PC-3 (cell line): ENCODE data around the gene MGLL. TPM values are rescaled to one million over a fixed set of nuclear protein-coding genes. Genes with fewer than 3 reads are reported as not detected.

Experiments
- ATAC-seq: fragments of 200-7000 bp; cut with Tn5 transposase; 2 replicates; pipeline ENCODE4 v1.9.1; 2020; ENCODE audit warnings: mild to moderate bottlenecking, moderate library complexity
- BruUV-seq: library from RNA; stranded (reverse); fragments of 400-500 nt; replicated peaks from 2 replicates; lab custom pipeline; 2021; lab: Mats Ljungman, UMichigan
- CTCF ChIA-PET: fragments of 300-600 bp; sonication (Branson Sonifier 250); formaldehyde crosslinking; loops from one replicate; lab custom pipeline; 2022; ENCODE audit warnings: antibody characterized with exemption; lab: Charles Lee
- POLR2A ChIA-PET: fragments of 300-600 bp; sonication (Branson Sonifier 250); formaldehyde crosslinking; loops from one replicate; lab custom pipeline; 2022; ENCODE audit warnings: antibody characterized with exemption; ENCODE audit not compliant: unreplicated experiment; lab: Charles Lee
- DNase-seq: peaks from one replicate; pipeline ENCODE4 v3.0.0-alpha.2; 2015
- H2AFZ ChIP-seq: fragments of 300-600 bp; sonication (generic); 2 replicates; pipeline ENCODE4 v1.6.0; 2016; ENCODE audit warnings: antibody characterized with exemption, low read length
- H3F3A ChIP-seq: fragments of 300-600 bp; sonication (generic); one replicate; pipeline ENCODE4 v1.6.0; 2017; ENCODE audit warnings: antibody characterized with exemption, low read length, control low read depth, mild to moderate bottlenecking; ENCODE audit not compliant: unreplicated experiment
- H3K27ac ChIP-seq: fragments of 300-600 bp; sonication (generic); 2 replicates; pipeline ENCODE4 v1.5.1; 2016; ENCODE audit warnings: mild to moderate bottlenecking, low read length
- H3K27me3 ChIP-seq: fragments of 300-600 bp; sonication (generic); 2 replicates; pipeline ENCODE4 v1.6.1; 2016; ENCODE audit warnings: low read length, mixed read lengths
- H3K36me3 ChIP-seq: fragments of 300-600 bp; sonication (generic); 2 replicates; pipeline ENCODE4 v1.6.1; 2016; ENCODE audit warnings: low read depth, mixed run types, low read length, mixed read lengths
- H3K4me1 ChIP-seq: fragments of 300-600 bp; sonication (generic); 2 replicates; pipeline ENCODE4 v1.5.1; 2016; ENCODE audit warnings: low read length; ENCODE audit not compliant: insufficient read depth
- H3K4me2 ChIP-seq: fragments of 300-600 bp; sonication (generic); 2 replicates; pipeline ENCODE4 v1.6.0; 2016; ENCODE audit warnings: low read length
- H3K4me3 ChIP-seq: fragments of 300-600 bp; sonication (generic); 2 replicates; pipeline ENCODE4 v1.5.1; 2016; ENCODE audit warnings: mild to moderate bottlenecking, low read length, mixed read lengths
- H3K79me2 ChIP-seq: fragments of 300-600 bp; sonication (generic); 2 replicates; pipeline ENCODE4 v1.6.1; 2017; ENCODE audit warnings: low read length, mixed read lengths
- H3K9ac ChIP-seq: fragments of 300-600 bp; sonication (generic); 2 replicates; pipeline ENCODE4 v1.6.0; 2016; ENCODE audit warnings: mild to moderate bottlenecking, low read length
- H3K9me2 ChIP-seq: fragments of 300-600 bp; sonication (generic); replicated peaks from 2 replicates; pipeline ENCODE4 v1.6.1; 2016; ENCODE audit warnings: mixed run types, low read length, mixed read lengths
- H3K9me3 ChIP-seq: fragments of 300-600 bp; sonication (generic); 2 replicates; pipeline ENCODE4 v1.6.1; 2016; ENCODE audit warnings: low read length, mixed read lengths
- H4K20me1 ChIP-seq: fragments of 300-600 bp; sonication (generic); 2 replicates; pipeline ENCODE4 v1.6.1; 2016; ENCODE audit warnings: low read length, mixed read lengths
- EZH2 ChIP-seq: fragments of 300-600 bp; sonication (generic); IDR thresholded peaks from one replicate; pipeline ENCODE4 v1.6.1; 2017; ENCODE audit warnings: antibody characterized with exemption, mild to moderate bottlenecking, low read length; ENCODE audit not compliant: unreplicated experiment
- EZH2phosphoT487 ChIP-seq: fragments of 300-600 bp; sonication (generic); IDR thresholded peaks from 2 replicates; pipeline ENCODE4 v1.6.1; 2018; ENCODE audit warnings: mild to moderate bottlenecking, antibody characterized with exemption, low read length, borderline replicate concordance
- intact Hi-C: fragments of 100-400 bp; cut with micrococcal nuclease; formaldehyde crosslinking; loops from 2 replicates; pipeline ENCODE4 v1.9.0; 2023
- total RNA-seq: library from RNA; depleted of rRNA; stranded (reverse); fragments of >200 nt; gene quantifications from 2 replicates; pipeline ENCODE4 v1.2.3, GENCODE V29; 2014
- TF ChIP-seq, protein P1 (sequence below): fragments of 300-600 bp; sonication (generic); conservative IDR thresholded peaks from 2 replicates; pipeline ENCODE4 v1.5.1; 2017; ENCODE audit warnings: antibody characterized with exemption, low read depth, mild to moderate bottlenecking, low read length

The MGLL gene
- total RNA-seq, 1 experiment from 2014 or later: 38.7 TPM

DNA sequence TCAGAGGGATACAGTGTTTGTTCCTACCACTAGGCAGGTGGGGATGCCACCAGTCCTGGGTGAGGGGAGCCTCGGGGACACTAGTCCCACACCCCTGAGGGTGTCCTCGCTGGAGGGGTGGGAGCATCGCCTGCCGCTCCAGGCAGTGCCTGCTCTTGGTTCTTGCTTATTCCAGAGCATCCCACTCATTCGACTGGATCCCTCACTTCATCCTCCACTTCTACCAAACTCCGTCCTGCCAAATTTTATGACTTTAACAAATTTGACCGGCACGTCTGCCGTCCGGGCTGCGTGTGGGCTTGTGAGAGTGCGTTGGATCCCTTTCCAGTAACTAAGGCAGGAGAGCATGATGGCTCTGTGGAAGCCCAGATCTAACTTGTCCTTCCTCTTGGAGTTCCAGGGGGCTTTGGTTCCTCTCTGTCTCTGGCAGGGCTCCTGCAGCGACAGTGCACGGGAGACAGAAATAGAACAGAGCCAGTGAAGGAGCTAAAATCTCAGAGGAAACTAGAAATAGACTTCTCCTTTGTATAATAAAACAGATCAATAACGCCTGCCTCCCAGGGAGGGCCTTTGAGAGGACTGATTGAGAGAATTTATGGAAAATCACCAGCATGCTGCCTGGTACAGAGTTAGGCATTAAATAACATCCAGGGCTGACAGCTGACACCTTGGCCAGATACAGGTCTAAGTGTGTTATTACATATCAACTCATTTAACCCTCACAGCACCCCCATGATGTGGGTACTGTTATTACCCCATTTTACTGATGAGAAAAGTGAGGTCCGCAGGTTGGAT lies 34.5 kb downstream of the MGLL start:
- intact Hi-C loops: no loop called here
- H3K79me2 ChIP-seq: peaks cover 15% of the 10 kb centered on the region; the same call in 1 of the 2 replicates
- H3K9me3 ChIP-seq: no peaks in the 10 kb centered on the region
- no peak overlapping the region for H3K27ac ChIP-seq
- no peak overlapping the region for H3K9ac ChIP-seq
- no peaks in the 10 kb centered on the region for H4K20me1 ChIP-seq
- H3K36me3 ChIP-seq: no peaks in the 10 kb centered on the region
- CTCF ChIA-PET: no interaction called here
- no peaks in the 10 kb centered on the region for H3K27me3 ChIP-seq
- POLR2A ChIA-PET: interaction anchor here (0.6 kb wide), 1 partner anchor 8 kb away, joined by 3 read pairs; no protein-coding TSS in a partner anchor
- H3K9me2 ChIP-seq: no peaks in the 10 kb centered on the region
- no TSS peak for BruUV-seq
- H2AFZ ChIP-seq: no peak overlapping the region
- no peaks in the 10 kb centered on the region for H3F3A ChIP-seq
- no peak overlapping the region for H3K4me3 ChIP-seq
- no peak for TF ChIP-seq EZH2
- TF ChIP-seq, protein P1, sequence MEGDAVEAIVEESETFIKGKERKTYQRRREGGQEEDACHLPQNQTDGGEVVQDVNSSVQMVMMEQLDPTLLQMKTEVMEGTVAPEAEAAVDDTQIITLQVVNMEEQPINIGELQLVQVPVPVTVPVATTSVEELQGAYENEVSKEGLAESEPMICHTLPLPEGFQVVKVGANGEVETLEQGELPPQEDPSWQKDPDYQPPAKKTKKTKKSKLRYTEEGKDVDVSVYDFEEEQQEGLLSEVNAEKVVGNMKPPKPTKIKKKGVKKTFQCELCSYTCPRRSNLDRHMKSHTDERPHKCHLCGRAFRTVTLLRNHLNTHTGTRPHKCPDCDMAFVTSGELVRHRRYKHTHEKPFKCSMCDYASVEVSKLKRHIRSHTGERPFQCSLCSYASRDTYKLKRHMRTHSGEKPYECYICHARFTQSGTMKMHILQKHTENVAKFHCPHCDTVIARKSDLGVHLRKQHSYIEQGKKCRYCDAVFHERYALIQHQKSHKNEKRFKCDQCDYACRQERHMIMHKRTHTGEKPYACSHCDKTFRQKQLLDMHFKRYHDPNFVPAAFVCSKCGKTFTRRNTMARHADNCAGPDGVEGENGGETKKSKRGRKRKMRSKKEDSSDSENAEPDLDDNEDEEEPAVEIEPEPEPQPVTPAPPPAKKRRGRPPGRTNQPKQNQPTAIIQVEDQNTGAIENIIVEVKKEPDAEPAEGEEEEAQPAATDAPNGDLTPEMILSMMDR: no peak
- DNase-seq: no peak
- no peak overlapping the region for H3K4me2 ChIP-seq
- H3K4me1 ChIP-seq: peaks cover 23% of the 10 kb centered on the region
- ATAC-seq: no peak

DNA sequence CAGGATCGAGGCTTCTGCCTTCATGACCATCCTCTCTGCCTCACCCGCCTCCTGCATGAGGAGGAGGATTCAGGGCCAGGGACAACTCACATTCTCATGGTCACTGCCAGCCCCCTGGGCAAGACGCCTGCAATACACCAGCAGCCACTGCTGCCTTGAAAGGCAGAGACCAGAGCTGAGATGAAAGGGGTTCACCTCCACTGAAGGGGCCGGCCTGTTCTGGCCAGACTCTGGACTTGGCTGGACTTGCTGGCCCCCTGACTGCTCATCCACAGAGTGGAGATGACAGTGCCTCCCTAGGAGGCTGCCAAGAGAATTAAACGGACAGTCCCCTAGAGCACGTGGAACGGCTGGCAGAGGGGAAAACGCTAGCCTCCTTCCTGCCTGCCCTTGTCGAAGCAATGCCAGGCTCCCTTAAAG lies 35.2 kb downstream of the MGLL start:
- no peaks in the 10 kb centered on the region for H3K27me3 ChIP-seq
- H3K4me1 ChIP-seq: peaks cover 17% of the 10 kb centered on the region
- ChIA-PET POLR2A (no interaction called here), CTCF (no interaction called here)
- H3F3A ChIP-seq: no peaks in the 10 kb centered on the region
- ATAC-seq (no peak), DNase-seq (no peak)
- H3K27ac ChIP-seq: no peak overlapping the region
- no TSS peak for BruUV-seq
- H3K36me3 ChIP-seq: no peaks in the 10 kb centered on the region
- no peaks in the 10 kb centered on the region for H3K9me2 ChIP-seq
- no peak overlapping the region for H3K9ac ChIP-seq
- TF ChIP-seq EZH2phosphoT487: no peak
- TF ChIP-seq, protein P1: no peak
- TF ChIP-seq EZH2: no peak
- no peaks in the 10 kb centered on the region for H3K9me3 ChIP-seq
- H3K4me2 ChIP-seq: no peak overlapping the region
- H3K4me3 ChIP-seq: no peak overlapping the region
- no peaks in the 10 kb centered on the region for H4K20me1 ChIP-seq
- no peak overlapping the region for H2AFZ ChIP-seq
- H3K79me2 ChIP-seq: peaks cover 15% of the 10 kb centered on the region; the same call in 1 of the 2 replicates
- intact Hi-C loops: no loop called here
